PFSK-1 (cell line): Measurements from ENCODE around the gene GJD4.

Experiments used
- FOXP2 ChIP-seq: optimal IDR thresholded peaks from 2 replicates; pipeline ENCODE3; 2011; ENCODE audit warnings: borderline replicate concordance, control low read depth, inconsistent platforms; ENCODE audit not compliant: insufficient read depth; ENCODE audit errors: extremely low read length, extremely low read depth
- POLR2AphosphoS5 ChIP-seq: IDR thresholded peaks from 2 replicates; pipeline ENCODE4 v1.6.1; 2012; ENCODE audit warnings: low read depth, mild to moderate bottlenecking, control low read depth, low read length, moderate library complexity
- REST ChIP-seq, 2 experiments: IDR thresholded peaks; 2 replicates each; pipeline versions ENCODE4 v1.6.1 to v1.8.0; 2011 to 2012; ENCODE audit warnings: low read depth in 2 of 2, low read length in 2 of 2, control low read depth in 1 of 2, inconsistent platforms in 1 of 2, mild to moderate bottlenecking in 1 of 2, moderate library complexity in 1 of 2; ENCODE audit not compliant: insufficient read depth in 1 of 2
- SIN3A ChIP-seq: IDR thresholded peaks from 2 replicates; pipeline ENCODE4 v1.6.1; 2012; ENCODE audit warnings: mild to moderate bottlenecking, low read length, moderate library complexity, borderline replicate concordance; ENCODE audit not compliant: insufficient read depth
- TAF1 ChIP-seq: IDR thresholded peaks from 2 replicates; pipeline ENCODE4 v1.6.1; 2012; ENCODE audit warnings: low read length, control low read depth, borderline replicate concordance; ENCODE audit not compliant: insufficient read depth

Gene GJD4

GRCh38 chr10:35611750-35612149 lies 6.6 kb downstream of the GJD4 start:
- no peak for TF ChIP-seq REST (IDR thresholded peaks at IDR 0.05; ENCODE audit: insufficient read depth in 1 of 2, low read depth in 2 of 2, low read length in 2 of 2)
- no peak for TF ChIP-seq FOXP2

GRCh38 chr10:35612385-35613106 lies 7.4 kb downstream of the GJD4 start:
- TF ChIP-seq POLR2AphosphoS5, result no peak
- TF ChIP-seq SIN3A, result no peak
- no peak for TF ChIP-seq FOXP2
- TF ChIP-seq REST (IDR thresholded peaks at IDR 0.05; ENCODE audit: insufficient read depth in 1 of 2, low read depth in 2 of 2, low read length in 2 of 2), result no peak
- no peak for TF ChIP-seq TAF1

GRCh38 chr10:35613107-35613440 lies 7.9 kb downstream of the GJD4 start:
- TF ChIP-seq POLR2AphosphoS5 (no peak), SIN3A (no peak), FOXP2 (no peak), TAF1 (no peak), REST (IDR thresholded peaks at IDR 0.05; ENCODE audit: insufficient read depth in 1 of 2, low read depth in 2 of 2, low read length in 2 of 2) (no peak)

GRCh38 chr10:35613597-35614226 lies 8.6 kb downstream of the GJD4 start:
- TF ChIP-seq SIN3A (no peak), FOXP2 (no peak), POLR2AphosphoS5 (no peak), TAF1 (no peak), REST (IDR thresholded peaks at IDR 0.05; ENCODE audit: insufficient read depth in 1 of 2, low read depth in 2 of 2, low read length in 2 of 2) (no peak)
